ENCODE results near the gene TMEM221. TPM values are rescaled to one million over a fixed set of nuclear protein-coding genes. Genes with fewer than 3 reads are reported as not detected.

TMEM221 gene
- total RNA-seq, 1 experiment from 2014 or later: 0.39 TPM

DNA sequence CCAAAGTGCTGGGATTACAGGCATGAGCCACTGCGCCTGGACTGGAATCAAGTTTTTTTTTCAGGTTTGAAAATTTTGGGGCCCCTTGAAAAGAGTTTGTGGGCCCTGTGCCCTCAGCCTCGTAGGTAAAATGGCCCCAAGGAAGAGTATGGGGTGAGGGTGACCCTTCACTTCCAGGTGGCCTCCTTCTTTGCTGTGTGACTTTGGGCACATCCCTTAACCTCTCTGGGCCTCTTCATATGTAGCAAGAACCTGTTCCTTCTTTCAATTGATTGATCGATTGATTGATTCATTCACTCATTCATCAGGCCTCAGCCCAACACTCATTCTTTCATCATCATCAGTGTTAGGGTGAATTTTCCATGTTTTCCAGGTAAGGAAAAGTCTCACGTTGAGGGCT is 3.4 kb upstream of the TMEM221 start:
- intact Hi-C loops (cut with micrococcal nuclease; ENCODE audit: unreplicated experiment): no loop called here
- no peaks in the 10 kb centered on the region for H3K4me1 ChIP-seq (ENCODE audit: control insufficient read depth, insufficient read depth, low read length)
- ATAC-seq: no peak
- POLR2A ChIA-PET: no interaction called here
- H3K27me3 ChIP-seq (ENCODE audit: control insufficient read depth, insufficient read depth, low read length): no peaks in the 10 kb centered on the region
- CTCF ChIA-PET: interaction anchor here (0.7 kb wide), 2 partner anchors 77 to 128 kb away, joined by 3 read pairs; no protein-coding TSS in a partner anchor
- in situ Hi-C loops (cut with HindIII; ENCODE audit: low pct_unique_long_range_greater_than_20kb, low sequenced_read_pairs): no loop called here
- no peak overlapping the region for H3K27ac ChIP-seq (ENCODE audit: low read length)
- H3K36me3 ChIP-seq (ENCODE audit: control insufficient read depth, insufficient read depth, low read length): no peaks in the 10 kb centered on the region
- no TSS peak for BruUV-seq (replicated peaks)
- no peak for TF ChIP-seq TCF7L2 (IDR thresholded peaks at IDR 0.05; ENCODE audit: low read depth, low read length)
- TF ChIP-seq, protein P1, sequence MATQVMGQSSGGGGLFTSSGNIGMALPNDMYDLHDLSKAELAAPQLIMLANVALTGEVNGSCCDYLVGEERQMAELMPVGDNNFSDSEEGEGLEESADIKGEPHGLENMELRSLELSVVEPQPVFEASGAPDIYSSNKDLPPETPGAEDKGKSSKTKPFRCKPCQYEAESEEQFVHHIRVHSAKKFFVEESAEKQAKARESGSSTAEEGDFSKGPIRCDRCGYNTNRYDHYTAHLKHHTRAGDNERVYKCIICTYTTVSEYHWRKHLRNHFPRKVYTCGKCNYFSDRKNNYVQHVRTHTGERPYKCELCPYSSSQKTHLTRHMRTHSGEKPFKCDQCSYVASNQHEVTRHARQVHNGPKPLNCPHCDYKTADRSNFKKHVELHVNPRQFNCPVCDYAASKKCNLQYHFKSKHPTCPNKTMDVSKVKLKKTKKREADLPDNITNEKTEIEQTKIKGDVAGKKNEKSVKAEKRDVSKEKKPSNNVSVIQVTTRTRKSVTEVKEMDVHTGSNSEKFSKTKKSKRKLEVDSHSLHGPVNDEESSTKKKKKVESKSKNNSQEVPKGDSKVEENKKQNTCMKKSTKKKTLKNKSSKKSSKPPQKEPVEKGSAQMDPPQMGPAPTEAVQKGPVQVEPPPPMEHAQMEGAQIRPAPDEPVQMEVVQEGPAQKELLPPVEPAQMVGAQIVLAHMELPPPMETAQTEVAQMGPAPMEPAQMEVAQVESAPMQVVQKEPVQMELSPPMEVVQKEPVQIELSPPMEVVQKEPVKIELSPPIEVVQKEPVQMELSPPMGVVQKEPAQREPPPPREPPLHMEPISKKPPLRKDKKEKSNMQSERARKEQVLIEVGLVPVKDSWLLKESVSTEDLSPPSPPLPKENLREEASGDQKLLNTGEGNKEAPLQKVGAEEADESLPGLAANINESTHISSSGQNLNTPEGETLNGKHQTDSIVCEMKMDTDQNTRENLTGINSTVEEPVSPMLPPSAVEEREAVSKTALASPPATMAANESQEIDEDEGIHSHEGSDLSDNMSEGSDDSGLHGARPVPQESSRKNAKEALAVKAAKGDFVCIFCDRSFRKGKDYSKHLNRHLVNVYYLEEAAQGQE (IDR thresholded peaks at IDR 0.05; ENCODE audit: insufficient read depth in 1 of 2, low read depth in 2 of 2, low read length in 1 of 2): no peak
- TF ChIP-seq POLR2AphosphoS5 (IDR thresholded peaks at IDR 0.05; ENCODE audit: low read depth, low read length): no peak
- TF ChIP-seq SIN3A (IDR thresholded peaks at IDR 0.05; ENCODE audit: borderline replicate concordance, insufficient read depth, low read depth, low read length): no peak
- TF ChIP-seq, protein P2, sequence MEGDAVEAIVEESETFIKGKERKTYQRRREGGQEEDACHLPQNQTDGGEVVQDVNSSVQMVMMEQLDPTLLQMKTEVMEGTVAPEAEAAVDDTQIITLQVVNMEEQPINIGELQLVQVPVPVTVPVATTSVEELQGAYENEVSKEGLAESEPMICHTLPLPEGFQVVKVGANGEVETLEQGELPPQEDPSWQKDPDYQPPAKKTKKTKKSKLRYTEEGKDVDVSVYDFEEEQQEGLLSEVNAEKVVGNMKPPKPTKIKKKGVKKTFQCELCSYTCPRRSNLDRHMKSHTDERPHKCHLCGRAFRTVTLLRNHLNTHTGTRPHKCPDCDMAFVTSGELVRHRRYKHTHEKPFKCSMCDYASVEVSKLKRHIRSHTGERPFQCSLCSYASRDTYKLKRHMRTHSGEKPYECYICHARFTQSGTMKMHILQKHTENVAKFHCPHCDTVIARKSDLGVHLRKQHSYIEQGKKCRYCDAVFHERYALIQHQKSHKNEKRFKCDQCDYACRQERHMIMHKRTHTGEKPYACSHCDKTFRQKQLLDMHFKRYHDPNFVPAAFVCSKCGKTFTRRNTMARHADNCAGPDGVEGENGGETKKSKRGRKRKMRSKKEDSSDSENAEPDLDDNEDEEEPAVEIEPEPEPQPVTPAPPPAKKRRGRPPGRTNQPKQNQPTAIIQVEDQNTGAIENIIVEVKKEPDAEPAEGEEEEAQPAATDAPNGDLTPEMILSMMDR (IDR thresholded peaks at IDR 0.05): no peak
- DNase-seq (ENCODE audit: low read depth, low spot score): no peak
- H3K9me3 ChIP-seq (ENCODE audit: control insufficient read depth, insufficient read depth, low read depth, low read length): no peaks in the 10 kb centered on the region
- H3K4me3 ChIP-seq (ENCODE audit: low read depth in 2 of 2, low read length in 2 of 2): no peak overlapping the region

DNA sequence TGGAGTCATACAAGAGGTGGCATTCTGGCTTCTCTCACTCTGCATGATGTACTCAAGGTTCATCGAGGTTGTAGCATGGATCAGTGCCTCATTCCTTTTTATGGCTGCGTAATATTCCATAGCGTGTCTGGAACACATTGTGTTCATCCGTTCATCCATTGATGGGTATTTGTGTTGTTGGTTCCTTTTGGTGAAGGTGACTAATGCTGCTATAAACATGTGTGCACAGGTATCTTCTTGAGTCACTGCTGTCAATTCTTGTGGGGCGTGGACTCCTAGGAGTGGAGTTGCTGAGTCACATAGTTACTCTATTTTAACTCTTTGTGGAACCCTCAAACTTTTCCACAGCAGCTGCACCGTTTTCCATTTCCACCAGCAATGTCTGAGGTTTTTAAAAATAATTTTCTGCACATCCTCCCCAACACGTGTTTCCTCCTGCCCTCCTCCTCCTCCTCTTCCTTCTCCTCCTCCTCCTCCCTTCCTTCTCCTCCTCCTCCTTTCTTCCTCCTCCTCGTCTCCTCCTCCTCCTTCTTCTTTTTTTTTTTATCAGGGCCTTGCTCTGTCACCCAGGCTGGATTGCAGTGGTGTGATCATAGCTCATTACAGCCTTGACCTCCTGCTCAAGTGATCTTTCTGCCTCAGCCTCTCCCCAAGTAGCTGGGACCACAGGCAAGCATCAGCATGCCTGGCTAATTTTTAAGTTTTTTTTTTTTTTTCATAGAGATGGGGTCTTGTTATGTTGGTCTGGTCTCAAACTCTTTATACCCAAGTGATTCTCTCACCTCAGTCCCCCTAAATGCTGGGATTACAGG is 2.0 kb upstream of the TMEM221 start:
- DNase-seq (ENCODE audit: low read depth, low spot score) (no peak), ATAC-seq (no peak)
- no peaks in the 10 kb centered on the region for H3K27me3 ChIP-seq (ENCODE audit: control insufficient read depth, insufficient read depth, low read length)
- H3K4me3 ChIP-seq (ENCODE audit: low read depth in 2 of 2, low read length in 2 of 2): no peak overlapping the region
- no peaks in the 10 kb centered on the region for H3K9me3 ChIP-seq (ENCODE audit: control insufficient read depth, insufficient read depth, low read depth, low read length)
- in situ Hi-C loops (cut with HindIII; ENCODE audit: low pct_unique_long_range_greater_than_20kb, low sequenced_read_pairs): no loop called here
- no peaks in the 10 kb centered on the region for H3K4me1 ChIP-seq (ENCODE audit: control insufficient read depth, insufficient read depth, low read length)
- intact Hi-C loops (cut with micrococcal nuclease; ENCODE audit: unreplicated experiment): no loop called here
- no peak for TF ChIP-seq POLR2AphosphoS5 (IDR thresholded peaks at IDR 0.05; ENCODE audit: low read depth, low read length)
- TF ChIP-seq, protein P2 (IDR thresholded peaks at IDR 0.05): no peak
- TF ChIP-seq, protein P1 (IDR thresholded peaks at IDR 0.05; ENCODE audit: insufficient read depth in 1 of 2, low read depth in 2 of 2, low read length in 1 of 2): no peak
- no peak for TF ChIP-seq TCF7L2 (IDR thresholded peaks at IDR 0.05; ENCODE audit: low read depth, low read length)
- no peak for TF ChIP-seq SIN3A (IDR thresholded peaks at IDR 0.05; ENCODE audit: borderline replicate concordance, insufficient read depth, low read depth, low read length)
- CTCF ChIA-PET: interaction anchor here (0.6 to 0.7 kb wide), 2 partner anchors 14 to 171 kb away, joined by 4 to 9 read pairs; no protein-coding TSS in a partner anchor
- no peaks in the 10 kb centered on the region for H3K36me3 ChIP-seq (ENCODE audit: control insufficient read depth, insufficient read depth, low read length)
- no TSS peak for BruUV-seq (replicated peaks)
- H3K27ac ChIP-seq (ENCODE audit: low read length): no peak overlapping the region
- POLR2A ChIA-PET: interaction anchor here (0.6 kb wide), 1 partner anchor 155 kb away, joined by 6 read pairs; no protein-coding TSS in a partner anchor
